ENCODE data around the gene MX2.

MX2 gene

DNA sequence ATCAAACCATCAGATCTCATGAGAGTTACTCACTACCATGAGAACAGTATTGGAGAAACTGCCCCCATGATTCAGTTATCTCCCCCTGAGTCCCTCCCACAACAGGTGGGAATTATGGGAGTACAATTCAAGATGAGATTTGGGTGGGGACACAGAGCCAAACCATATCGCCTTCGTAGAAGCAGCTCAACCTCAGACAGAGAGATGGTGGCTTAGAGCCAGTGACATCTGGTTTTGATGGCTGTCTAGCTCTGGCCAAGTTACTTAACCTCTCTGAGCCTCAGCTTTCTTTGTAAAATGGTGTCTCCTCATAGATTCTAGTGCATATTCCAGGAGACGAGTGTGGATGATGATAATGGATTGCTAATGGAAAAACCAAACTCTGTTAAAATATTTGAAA is 91.4 kb downstream of the MX2 start:
- DNase-seq (ENCODE audit: low read depth, low spot score) = no peak
- no peak overlapping the region for H3K27ac ChIP-seq

DNA sequence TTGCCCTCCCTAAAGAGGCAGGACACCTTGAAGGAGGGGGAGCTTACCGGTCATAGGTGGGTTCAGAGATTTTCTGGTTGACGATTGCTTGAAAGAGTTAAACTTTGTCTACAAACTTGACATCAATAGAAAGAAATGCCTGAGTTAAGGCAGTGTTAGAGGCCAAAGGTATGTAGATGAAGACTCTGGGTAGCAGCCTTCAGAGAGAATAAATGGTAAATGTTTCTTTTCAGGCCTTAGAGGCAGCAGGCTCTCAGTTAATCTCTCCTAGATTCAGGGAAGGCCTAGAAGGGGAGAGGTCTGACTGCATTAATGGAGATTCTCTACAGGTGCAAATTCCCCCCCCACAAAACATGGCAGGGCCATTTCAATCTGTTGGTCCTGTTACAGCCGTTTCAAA is 91.9 kb downstream of the MX2 start:
- no peak for DNase-seq (ENCODE audit: low read depth, low spot score)
- no peak overlapping the region for H3K27ac ChIP-seq

- H3K27ac ChIP-seq = no peak overlapping the region
- DNase-seq (ENCODE audit: low read depth, low spot score) = no peak
Measured at GRCh38 chr21:41458121-41458520, 96.3 kb downstream of the MX2 start.

- DNase-seq (ENCODE audit: low read depth, low spot score) = no peak
- no peak overlapping the region for H3K27ac ChIP-seq
Measured at GRCh38 chr21:41458559-41458958, 96.7 kb downstream of the MX2 start.
